ENCODE data around the gene ELOA2. TPM values are rescaled to one million over a fixed set of nuclear protein-coding genes. Genes with fewer than 3 reads are reported as not detected.
A peak's percentile ranks its signal among the peaks of the same experiment; 100 is the strongest.
"Not testable (repeated sequence)": the region's sequence is repeated elsewhere in the genome, so short reads cannot be mapped to it uniquely, and the experiment has no call there.

Gene ELOA2
- total RNA-seq, 2 donors from 2014 or later: 0.28 TPM; not detected in 1

- no peak for TF ChIP-seq POLR2AphosphoS5 (IDR thresholded peaks at IDR 0.05)
- TF ChIP-seq, protein P1, sequence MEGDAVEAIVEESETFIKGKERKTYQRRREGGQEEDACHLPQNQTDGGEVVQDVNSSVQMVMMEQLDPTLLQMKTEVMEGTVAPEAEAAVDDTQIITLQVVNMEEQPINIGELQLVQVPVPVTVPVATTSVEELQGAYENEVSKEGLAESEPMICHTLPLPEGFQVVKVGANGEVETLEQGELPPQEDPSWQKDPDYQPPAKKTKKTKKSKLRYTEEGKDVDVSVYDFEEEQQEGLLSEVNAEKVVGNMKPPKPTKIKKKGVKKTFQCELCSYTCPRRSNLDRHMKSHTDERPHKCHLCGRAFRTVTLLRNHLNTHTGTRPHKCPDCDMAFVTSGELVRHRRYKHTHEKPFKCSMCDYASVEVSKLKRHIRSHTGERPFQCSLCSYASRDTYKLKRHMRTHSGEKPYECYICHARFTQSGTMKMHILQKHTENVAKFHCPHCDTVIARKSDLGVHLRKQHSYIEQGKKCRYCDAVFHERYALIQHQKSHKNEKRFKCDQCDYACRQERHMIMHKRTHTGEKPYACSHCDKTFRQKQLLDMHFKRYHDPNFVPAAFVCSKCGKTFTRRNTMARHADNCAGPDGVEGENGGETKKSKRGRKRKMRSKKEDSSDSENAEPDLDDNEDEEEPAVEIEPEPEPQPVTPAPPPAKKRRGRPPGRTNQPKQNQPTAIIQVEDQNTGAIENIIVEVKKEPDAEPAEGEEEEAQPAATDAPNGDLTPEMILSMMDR (IDR thresholded peaks at IDR 0.05): no peak
- no peak for TF ChIP-seq POLR2A (IDR thresholded peaks at IDR 0.05)
- Histone ChIP-seq H3K4me3 (no peak overlapping the region), H3K36me3 (no peaks in the 10 kb centered on the region), H3K27ac (no peak overlapping the region), H3K9me3 (no peaks in the 10 kb centered on the region), H3K4me1 (replicated peaks) (no peaks in the 10 kb centered on the region), H3K27me3 (replicated peaks; ENCODE audit: insufficient read depth) (no peaks in the 10 kb centered on the region)
- DNase-seq (ENCODE audit: low spot score): no peak
- intact Hi-C loops (cut with DNase I): no loop called here
- WGBS: 92% methylated on average over 19 of the region's 19 CpGs
Observed at GRCh38 chr18:47032945-47033344, 2.5 kb downstream of the ELOA2 start.

DNA sequence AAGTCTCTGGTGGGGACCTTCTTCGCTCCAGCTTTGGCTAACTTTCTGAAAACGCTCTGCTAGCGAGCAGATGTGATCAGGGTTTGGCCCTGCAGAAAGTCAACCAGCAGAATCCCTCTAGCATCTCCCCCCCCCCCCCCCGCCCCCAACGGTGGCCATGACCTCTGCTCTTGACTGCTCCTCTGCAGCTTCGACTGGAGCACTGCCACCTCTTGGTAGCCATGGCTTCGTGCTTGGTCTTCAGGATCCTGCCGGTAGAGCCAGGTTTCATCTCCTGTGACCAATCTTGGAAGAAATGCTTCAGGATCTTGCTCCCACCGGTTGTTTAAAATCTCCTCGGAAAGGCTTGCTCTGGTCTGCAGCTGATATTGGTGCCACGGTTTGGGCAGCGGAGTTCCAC lies 4.5 kb downstream of the ELOA2 start:
- H3K36me3 ChIP-seq; H3K9me3 ChIP-seq; H3K4me1 ChIP-seq (replicated peaks); H3K27ac ChIP-seq; H3K27me3 ChIP-seq (replicated peaks; ENCODE audit: insufficient read depth); DNase-seq (ENCODE audit: low spot score); H3K4me3 ChIP-seq; intact Hi-C loops (cut with DNase I): not testable (repeated sequence)
- WGBS: 94% methylated on average over 6 of the region's 12 CpGs

GRCh38 chr18:47029684-47030353 lies 5.6 kb downstream of the ELOA2 start:
- H3K4me1 ChIP-seq (replicated peaks); H3K4me3 ChIP-seq; DNase-seq (ENCODE audit: low spot score); H3K27me3 ChIP-seq (replicated peaks; ENCODE audit: insufficient read depth); H3K36me3 ChIP-seq; H3K27ac ChIP-seq; intact Hi-C loops (cut with DNase I); H3K9me3 ChIP-seq: not testable (repeated sequence)
- no CpG with 5 or more reads among the region's 55 CpGs for WGBS

DNA sequence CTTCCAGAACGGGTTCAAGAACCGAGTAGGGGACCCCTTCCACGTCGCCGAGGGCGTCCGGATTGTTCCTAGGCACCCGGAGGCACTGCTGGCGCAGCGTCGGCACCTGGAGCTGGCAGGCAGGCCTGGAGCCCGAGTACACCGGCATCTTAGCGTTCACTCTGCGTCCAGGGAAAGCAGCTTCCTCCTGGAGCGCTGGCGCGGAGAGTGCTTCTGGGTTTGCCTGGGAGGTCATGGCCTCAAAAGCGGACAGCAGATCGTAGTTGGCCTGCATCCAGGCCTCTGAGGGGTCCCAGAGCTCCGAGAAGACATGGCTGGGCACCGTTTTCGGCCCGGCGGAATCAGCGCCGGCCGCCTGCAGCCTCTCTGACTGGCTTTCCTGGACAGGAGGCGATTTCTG lies 6.7 kb downstream of the ELOA2 start:
- DNase-seq (ENCODE audit: low spot score); H3K27ac ChIP-seq; H3K9me3 ChIP-seq; H3K4me3 ChIP-seq; H3K27me3 ChIP-seq (replicated peaks; ENCODE audit: insufficient read depth); intact Hi-C loops (cut with DNase I); H3K4me1 ChIP-seq (replicated peaks); H3K36me3 ChIP-seq: not testable (repeated sequence)
- WGBS: 98% methylated on average over 9 of the region's 29 CpGs

GRCh38 chr18:47025557-47026174 lies 9.8 kb downstream of the ELOA2 start:
- WGBS: 85% methylated on average over 11 of the region's 17 CpGs
- H3K9me3 ChIP-seq; intact Hi-C loops (cut with DNase I); DNase-seq (ENCODE audit: low spot score); H3K36me3 ChIP-seq; H3K27me3 ChIP-seq (replicated peaks; ENCODE audit: insufficient read depth); H3K4me3 ChIP-seq; H3K4me1 ChIP-seq (replicated peaks); H3K27ac ChIP-seq: not testable (repeated sequence)

GRCh38 chr18:47023769-47024465 lies 11.5 kb downstream of the ELOA2 start:
- H3K9me3 ChIP-seq; H3K4me3 ChIP-seq; H3K4me1 ChIP-seq (replicated peaks); DNase-seq (ENCODE audit: low spot score); intact Hi-C loops (cut with DNase I); H3K36me3 ChIP-seq; H3K27ac ChIP-seq; H3K27me3 ChIP-seq (replicated peaks; ENCODE audit: insufficient read depth): not testable (repeated sequence)
- no CpG with 5 or more reads among the region's 55 CpGs for WGBS

- H3K4me1 ChIP-seq (replicated peaks); H3K36me3 ChIP-seq; H3K27ac ChIP-seq; H3K27me3 ChIP-seq (replicated peaks; ENCODE audit: insufficient read depth); H3K4me3 ChIP-seq; intact Hi-C loops (cut with DNase I); H3K9me3 ChIP-seq: not testable (repeated sequence)
- 97% methylated on average over 18 of the region's 29 CpGs for WGBS
- DNase-seq (ENCODE audit: low spot score): peak; percentile 14
Observed at GRCh38 chr18:47022821-47023220, 12.6 kb downstream of the ELOA2 start.

DNA sequence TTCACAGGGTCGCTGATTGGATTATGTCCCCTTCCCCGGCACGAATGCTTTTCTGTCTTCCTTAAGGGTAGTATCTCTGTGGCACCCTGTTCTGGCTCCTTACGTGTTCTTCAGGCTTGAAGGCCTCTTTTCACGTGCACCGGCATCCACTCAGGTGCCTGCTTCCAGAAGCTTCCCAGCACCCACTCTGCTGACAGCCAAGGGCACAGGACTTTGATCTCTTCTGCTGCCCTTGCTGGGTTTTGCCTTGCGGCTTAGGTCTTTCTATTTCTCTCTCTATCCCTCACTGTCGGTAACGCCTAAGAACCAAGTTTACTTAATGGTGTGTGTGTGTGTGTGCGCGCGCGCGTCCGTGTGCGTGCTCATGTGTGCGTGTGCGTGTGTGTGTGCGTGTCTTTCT lies 14.7 kb downstream of the ELOA2 start:
- no CpG with 5 or more reads among the region's 19 CpGs for WGBS
- H3K9me3 ChIP-seq; H3K4me1 ChIP-seq (replicated peaks); DNase-seq (ENCODE audit: low spot score); H3K27me3 ChIP-seq (replicated peaks; ENCODE audit: insufficient read depth); H3K4me3 ChIP-seq; H3K27ac ChIP-seq; H3K36me3 ChIP-seq; intact Hi-C loops (cut with DNase I): not testable (repeated sequence)

DNA sequence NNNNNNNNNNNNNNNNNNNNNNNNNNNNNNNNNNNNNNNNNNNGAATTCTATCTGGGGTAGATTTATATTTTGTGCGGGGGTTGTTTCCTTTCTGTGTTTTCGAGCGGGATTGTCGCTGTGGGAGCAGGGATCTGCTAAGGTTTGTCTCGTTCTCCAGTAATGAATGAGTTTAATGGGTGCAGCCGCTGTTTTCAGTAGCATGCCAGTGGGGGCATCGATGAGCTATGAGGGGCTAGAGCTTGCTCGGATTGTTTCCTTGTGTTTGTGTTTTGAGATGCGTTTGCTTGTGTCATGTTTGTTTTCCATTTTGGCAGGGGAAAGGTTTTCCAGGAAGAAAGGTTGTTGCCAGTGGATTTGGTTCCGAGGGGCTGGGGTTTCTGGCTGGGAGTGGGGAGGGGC lies 15.6 kb downstream of the ELOA2 start:
- intact Hi-C loops (cut with DNase I); H3K9me3 ChIP-seq; DNase-seq (ENCODE audit: low spot score); H3K27ac ChIP-seq; H3K4me3 ChIP-seq; H3K4me1 ChIP-seq (replicated peaks); H3K27me3 ChIP-seq (replicated peaks; ENCODE audit: insufficient read depth); H3K36me3 ChIP-seq: not testable (repeated sequence)
- WGBS: no CpG with 5 or more reads among the region's 10 CpGs
